Measurements from ENCODE around the gene SLC47A1.

The SLC47A1 gene

DNA sequence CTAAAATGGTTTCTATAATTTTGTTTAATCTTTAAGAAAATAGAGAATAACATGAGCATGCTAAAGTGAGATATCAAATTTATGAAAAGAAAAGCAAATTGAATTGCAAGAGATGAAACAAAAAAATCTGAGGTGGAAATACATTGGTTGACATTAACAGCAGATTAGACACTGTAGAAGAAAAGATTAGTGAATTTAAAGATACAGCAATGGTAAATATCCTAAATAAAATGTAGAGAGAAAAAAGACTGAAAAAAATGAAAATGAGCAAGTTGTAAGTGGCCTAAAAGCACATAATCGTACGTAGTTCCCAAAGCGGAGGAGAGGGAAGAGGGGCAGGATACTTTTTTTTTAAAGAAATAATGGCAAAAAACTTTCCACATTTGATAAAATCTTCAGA is 84.4 kb downstream of the SLC47A1 start:
- DNase-seq (ENCODE audit: low spot score) = no peak
- TF ChIP-seq, protein P1, sequence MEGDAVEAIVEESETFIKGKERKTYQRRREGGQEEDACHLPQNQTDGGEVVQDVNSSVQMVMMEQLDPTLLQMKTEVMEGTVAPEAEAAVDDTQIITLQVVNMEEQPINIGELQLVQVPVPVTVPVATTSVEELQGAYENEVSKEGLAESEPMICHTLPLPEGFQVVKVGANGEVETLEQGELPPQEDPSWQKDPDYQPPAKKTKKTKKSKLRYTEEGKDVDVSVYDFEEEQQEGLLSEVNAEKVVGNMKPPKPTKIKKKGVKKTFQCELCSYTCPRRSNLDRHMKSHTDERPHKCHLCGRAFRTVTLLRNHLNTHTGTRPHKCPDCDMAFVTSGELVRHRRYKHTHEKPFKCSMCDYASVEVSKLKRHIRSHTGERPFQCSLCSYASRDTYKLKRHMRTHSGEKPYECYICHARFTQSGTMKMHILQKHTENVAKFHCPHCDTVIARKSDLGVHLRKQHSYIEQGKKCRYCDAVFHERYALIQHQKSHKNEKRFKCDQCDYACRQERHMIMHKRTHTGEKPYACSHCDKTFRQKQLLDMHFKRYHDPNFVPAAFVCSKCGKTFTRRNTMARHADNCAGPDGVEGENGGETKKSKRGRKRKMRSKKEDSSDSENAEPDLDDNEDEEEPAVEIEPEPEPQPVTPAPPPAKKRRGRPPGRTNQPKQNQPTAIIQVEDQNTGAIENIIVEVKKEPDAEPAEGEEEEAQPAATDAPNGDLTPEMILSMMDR (IDR thresholded peaks at IDR 0.05; ENCODE audit: extremely low read depth, missing control alignments) = no peak

DNA sequence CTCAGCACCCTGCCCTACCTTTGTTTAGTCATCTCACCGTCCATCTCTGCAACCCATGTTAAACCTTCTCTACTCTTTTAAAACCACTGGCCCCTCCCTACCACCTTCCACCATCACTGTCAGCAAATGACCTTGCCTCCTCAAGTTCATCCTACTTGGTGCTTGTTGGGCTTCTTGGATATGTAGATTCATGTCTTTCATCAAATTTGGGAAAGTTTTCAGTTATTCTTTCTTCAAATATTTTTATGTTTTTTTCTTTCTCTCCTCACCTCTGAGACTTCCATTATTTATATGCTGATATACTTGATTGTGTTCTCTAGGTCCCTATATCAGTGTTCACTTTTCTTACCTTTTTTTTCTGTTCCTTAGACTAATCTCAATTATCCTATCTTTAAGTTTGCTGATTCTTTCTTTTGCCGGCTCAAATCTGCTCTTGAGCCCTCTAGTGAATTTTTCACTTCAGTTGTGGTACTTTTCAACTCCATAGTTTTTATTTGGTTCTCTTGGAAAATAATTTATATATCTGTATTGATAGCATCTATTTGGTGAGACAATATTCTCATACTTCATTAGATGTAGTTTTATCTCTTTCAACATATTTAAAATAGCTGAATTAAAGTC is 86.2 kb downstream of the SLC47A1 start:
- TF ChIP-seq, protein P1 (IDR thresholded peaks at IDR 0.05; ENCODE audit: extremely low read depth, missing control alignments) = no peak
- DNase-seq (ENCODE audit: low spot score) = no peak

DNA sequence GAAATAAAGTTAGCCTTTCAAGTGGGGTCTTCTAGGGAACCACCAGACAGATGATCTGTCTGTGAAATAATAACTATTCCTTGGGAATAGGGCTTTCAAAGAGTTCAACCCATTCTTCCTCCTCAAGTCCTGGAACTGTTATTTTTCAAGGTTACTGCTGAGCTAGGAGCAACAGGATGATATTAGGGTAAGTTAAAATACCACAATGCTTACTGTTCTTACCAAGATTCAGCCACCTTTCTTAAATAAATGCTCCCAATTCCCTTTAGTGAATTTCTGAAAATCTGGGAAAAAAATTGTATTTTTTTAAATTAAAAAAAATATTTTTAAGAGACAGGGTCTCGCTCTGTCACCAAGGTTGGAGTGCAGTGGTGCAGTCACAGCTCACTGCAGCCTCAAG is 88.0 kb downstream of the SLC47A1 start:
- TF ChIP-seq, protein P1 (IDR thresholded peaks at IDR 0.05; ENCODE audit: extremely low read depth, missing control alignments) = no peak
- DNase-seq (ENCODE audit: low spot score) = no peak

DNA sequence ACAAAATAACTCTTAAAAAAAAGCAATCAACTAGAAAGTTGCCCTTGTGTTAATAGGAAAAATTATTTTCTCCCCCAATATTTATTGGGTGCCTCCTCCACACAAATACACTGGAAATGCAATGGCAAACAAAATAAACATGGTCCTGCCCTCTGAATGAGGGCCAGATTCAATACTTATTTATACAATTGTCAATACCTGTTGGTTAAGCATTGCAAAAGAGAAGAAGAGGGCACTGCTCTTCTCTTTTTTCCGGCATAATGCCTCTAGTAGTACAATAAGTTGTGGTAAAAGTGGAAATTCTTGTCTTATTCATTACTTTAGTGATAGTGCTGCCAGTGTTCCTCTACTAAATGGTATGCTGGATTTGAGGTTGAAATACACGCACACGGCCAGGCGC is 92.4 kb downstream of the SLC47A1 start:
- no peak for DNase-seq (ENCODE audit: low spot score)
- TF ChIP-seq, protein P1 (IDR thresholded peaks at IDR 0.05; ENCODE audit: extremely low read depth, missing control alignments) = no peak
